Measurements from ENCODE around the gene SHTN1.

Gene SHTN1

DNA sequence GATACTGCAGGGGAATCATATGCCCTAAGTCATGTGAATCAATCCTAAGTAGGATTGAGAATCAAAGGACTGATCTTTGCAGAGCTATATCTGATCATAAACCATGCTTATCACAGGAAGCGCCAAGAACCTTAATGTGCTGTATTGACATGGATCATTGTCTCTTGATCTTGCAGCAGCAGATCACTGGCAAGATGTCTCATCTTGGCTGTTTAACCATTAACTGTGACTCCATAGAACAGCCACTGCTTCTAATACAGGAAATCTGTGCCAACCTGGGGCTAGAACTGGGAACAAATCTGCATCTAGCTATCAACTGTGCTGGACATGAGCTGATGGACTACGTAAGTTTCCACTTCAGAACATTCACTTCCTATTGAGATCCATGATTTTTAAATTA lies 134.0 kb downstream of the SHTN1 start:
- no peaks in the 10 kb centered on the region for H3K27me3 ChIP-seq (ENCODE audit: control insufficient read depth, insufficient read depth, low read length)
- no peak overlapping the region for H3K9ac ChIP-seq (ENCODE audit: low read length)
- no peak overlapping the region for H3K27ac ChIP-seq (ENCODE audit: low read depth, low read length)
- no peaks in the 10 kb centered on the region for H3K36me3 ChIP-seq (ENCODE audit: control insufficient read depth, insufficient read depth, low read length)
- peaks cover 26% of the 10 kb centered on the region for H3K4me1 ChIP-seq (ENCODE audit: control insufficient read depth, insufficient read depth, low read length)
- H3K9me3 ChIP-seq (ENCODE audit: control insufficient read depth, insufficient read depth, low read depth, low read length), result peaks cover 6% of the 10 kb centered on the region
- H3K4me3 ChIP-seq (ENCODE audit: low read depth, low read length), result no peak overlapping the region

DNA sequence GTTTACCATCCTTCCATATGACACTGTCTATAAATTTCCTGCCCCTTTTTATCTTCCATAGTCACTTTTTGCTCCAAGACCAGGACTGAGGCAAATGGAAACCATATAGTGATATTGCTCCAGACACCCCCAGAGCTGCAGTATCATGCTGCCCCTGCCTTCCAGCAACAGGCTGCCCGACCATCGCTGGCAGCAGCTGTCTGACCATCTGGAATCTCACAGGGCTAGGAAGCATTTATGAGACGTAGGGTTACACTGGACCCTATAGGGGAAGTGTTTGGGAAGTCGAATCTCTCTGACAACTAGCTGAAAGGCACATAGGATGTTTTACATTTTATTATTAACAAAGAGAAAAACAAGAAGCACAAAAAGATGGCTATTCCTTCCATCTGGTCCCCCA lies 136.3 kb downstream of the SHTN1 start:
- Histone ChIP-seq H3K36me3 (ENCODE audit: control insufficient read depth, insufficient read depth, low read length) (no peaks in the 10 kb centered on the region), H3K4me1 (ENCODE audit: control insufficient read depth, insufficient read depth, low read length) (peaks cover 17% of the 10 kb centered on the region), H3K4me3 (ENCODE audit: low read depth, low read length) (no peak overlapping the region), H3K9me3 (ENCODE audit: control insufficient read depth, insufficient read depth, low read depth, low read length) (peaks cover 6% of the 10 kb centered on the region), H3K27me3 (ENCODE audit: control insufficient read depth, insufficient read depth, low read length) (no peaks in the 10 kb centered on the region), H3K9ac (ENCODE audit: low read length) (no peak overlapping the region), H3K27ac (ENCODE audit: low read depth, low read length) (no peak overlapping the region)

DNA sequence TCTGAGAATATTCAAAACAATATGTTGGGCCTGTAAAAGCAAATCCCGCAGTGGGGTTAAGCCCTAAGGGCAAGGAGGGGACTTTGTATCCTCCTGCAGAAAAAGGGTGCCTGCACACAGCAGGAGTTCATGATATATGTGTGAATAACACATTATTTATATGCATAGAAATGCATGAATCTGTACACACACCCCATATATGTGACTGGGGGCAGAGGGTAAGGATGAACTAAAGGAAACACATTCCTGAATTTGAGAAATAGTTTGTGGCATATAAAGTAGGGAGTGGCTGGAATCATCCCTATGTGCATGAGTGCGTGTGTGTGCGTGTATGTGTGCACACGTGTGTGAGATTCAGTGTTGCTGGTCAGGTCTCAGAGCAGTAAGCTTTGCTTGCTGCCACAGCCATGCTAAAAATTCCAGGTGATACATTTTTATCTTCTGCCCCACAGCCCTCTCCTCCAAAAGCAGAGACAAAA lies 136.8 kb downstream of the SHTN1 start:
- Histone ChIP-seq H3K27me3 (ENCODE audit: control insufficient read depth, insufficient read depth, low read length) (no peaks in the 10 kb centered on the region), H3K9me3 (ENCODE audit: control insufficient read depth, insufficient read depth, low read depth, low read length) (peaks cover 6% of the 10 kb centered on the region), H3K27ac (ENCODE audit: low read depth, low read length) (no peak overlapping the region), H3K4me3 (ENCODE audit: low read depth, low read length) (no peak overlapping the region), H3K9ac (ENCODE audit: low read length) (no peak overlapping the region), H3K36me3 (ENCODE audit: control insufficient read depth, insufficient read depth, low read length) (no peaks in the 10 kb centered on the region), H3K4me1 (ENCODE audit: control insufficient read depth, insufficient read depth, low read length) (peaks cover 12% of the 10 kb centered on the region)

DNA sequence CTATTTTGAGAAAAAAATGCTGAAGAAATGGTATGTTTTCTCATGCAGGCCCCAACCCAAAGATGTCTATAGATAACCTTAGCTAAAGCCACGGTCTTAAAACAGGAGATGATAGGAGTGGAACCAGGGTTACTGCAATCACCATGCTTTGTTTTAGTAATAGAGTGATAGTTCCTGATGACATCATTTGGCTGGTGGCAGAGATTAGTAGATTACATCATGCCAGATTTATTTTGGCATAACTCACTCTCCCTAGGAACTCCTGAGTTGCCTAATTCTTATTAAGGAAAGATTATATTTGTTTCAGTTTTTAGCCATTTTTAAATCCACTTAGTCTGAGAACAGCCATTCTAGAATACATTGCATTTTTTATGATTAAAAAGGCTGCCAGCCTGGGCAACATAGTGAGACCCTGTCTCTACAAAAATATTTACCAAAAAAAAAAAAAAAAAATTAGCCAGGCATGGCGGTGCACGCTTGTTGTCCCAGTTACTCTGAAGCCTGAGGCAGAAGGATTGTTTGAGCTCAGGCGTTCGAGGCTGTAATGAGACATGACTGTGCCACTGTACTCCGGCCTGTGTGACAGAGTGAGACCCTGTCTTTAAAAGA lies 137.9 kb downstream of the SHTN1 start:
- Histone ChIP-seq H3K4me3 (ENCODE audit: low read depth, low read length) (no peak overlapping the region), H3K36me3 (ENCODE audit: control insufficient read depth, insufficient read depth, low read length) (no peaks in the 10 kb centered on the region), H3K27me3 (ENCODE audit: control insufficient read depth, insufficient read depth, low read length) (no peaks in the 10 kb centered on the region), H3K27ac (ENCODE audit: low read depth, low read length) (no peak overlapping the region), H3K4me1 (ENCODE audit: control insufficient read depth, insufficient read depth, low read length) (peaks cover 8% of the 10 kb centered on the region; the same call in 1 of the 2 replicates), H3K9ac (ENCODE audit: low read length) (no peak overlapping the region), H3K9me3 (ENCODE audit: control insufficient read depth, insufficient read depth, low read depth, low read length) (peaks cover 1% of the 10 kb centered on the region)

DNA sequence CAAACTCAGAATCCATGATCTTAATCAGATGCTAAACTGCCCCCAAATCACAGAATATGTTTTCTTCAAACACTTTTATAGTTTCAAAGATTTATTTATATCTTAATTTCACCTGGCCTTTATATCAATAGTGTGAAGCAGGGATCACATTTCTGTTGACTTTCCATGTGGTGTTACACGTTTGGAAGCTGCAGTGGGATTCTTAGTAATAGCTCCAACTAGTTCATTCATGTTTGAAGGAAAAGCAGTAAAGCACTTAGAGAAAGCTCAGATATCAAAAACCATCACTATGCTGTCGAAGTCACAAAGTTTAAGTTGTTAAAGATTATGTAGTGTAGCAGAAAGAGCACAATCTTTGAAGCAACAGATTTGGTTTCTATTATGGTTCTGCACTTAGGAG lies 138.9 kb downstream of the SHTN1 start:
- H3K27ac ChIP-seq (ENCODE audit: low read depth, low read length), result no peak overlapping the region
- no peaks in the 10 kb centered on the region for H3K27me3 ChIP-seq (ENCODE audit: control insufficient read depth, insufficient read depth, low read length)
- no peak overlapping the region for H3K9ac ChIP-seq (ENCODE audit: low read length)
- no peak overlapping the region for H3K4me3 ChIP-seq (ENCODE audit: low read depth, low read length)
- H3K4me1 ChIP-seq (ENCODE audit: control insufficient read depth, insufficient read depth, low read length), result peaks cover 8% of the 10 kb centered on the region; the same call in 1 of the 2 replicates
- no peaks in the 10 kb centered on the region for H3K36me3 ChIP-seq (ENCODE audit: control insufficient read depth, insufficient read depth, low read length)
- no peaks in the 10 kb centered on the region for H3K9me3 ChIP-seq (ENCODE audit: control insufficient read depth, insufficient read depth, low read depth, low read length)

DNA sequence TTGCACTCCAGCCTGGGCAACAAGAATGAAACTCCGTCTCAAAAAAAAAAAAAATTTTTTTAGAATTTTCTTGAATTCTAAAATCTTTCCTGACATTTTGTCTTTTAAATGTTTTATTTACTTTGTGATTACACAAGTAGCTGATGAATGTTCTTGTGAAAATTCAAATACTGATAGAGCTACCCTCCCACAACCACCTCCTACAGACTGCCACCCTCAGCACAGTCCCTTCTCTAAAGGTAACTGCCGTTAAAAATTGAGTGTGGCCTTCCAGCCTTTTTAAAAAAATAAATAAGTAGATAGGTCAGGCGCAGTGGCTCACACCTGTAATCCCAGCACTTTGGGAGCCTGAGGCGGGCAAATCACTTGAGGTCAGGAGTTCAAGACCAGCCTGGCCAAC lies 140.6 kb downstream of the SHTN1 start:
- Histone ChIP-seq H3K9me3 (ENCODE audit: control insufficient read depth, insufficient read depth, low read depth, low read length) (no peaks in the 10 kb centered on the region), H3K4me1 (ENCODE audit: control insufficient read depth, insufficient read depth, low read length) (peaks cover 3% of the 10 kb centered on the region; the same call in 1 of the 2 replicates), H3K4me3 (ENCODE audit: low read depth, low read length) (no peak overlapping the region), H3K27ac (ENCODE audit: low read depth, low read length) (no peak overlapping the region), H3K27me3 (ENCODE audit: control insufficient read depth, insufficient read depth, low read length) (no peaks in the 10 kb centered on the region), H3K36me3 (ENCODE audit: control insufficient read depth, insufficient read depth, low read length) (no peaks in the 10 kb centered on the region), H3K9ac (ENCODE audit: low read length) (no peak overlapping the region)

DNA sequence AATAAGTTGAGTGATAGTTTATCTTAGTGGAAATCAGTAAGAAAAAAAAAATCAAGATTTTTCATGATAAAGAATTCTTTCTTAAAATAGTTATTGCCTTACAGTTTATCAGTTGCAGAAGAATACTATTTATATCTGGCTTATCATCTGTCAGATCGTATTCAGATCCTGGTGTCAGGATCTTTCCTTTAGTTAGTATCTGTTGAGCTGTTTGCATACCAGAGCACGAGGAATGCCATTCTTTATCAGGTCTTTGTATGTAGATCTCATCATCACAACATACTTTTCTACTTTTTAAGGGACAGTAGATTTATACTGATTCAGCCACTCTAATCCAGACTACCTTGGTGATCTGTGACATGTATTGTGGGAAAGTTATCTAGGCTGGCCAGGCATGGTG lies 143.2 kb downstream of the SHTN1 start:
- Histone ChIP-seq H3K9ac (ENCODE audit: low read length) (no peak overlapping the region), H3K9me3 (ENCODE audit: control insufficient read depth, insufficient read depth, low read depth, low read length) (peaks cover 3% of the 10 kb centered on the region; the same call in 1 of the 2 replicates), H3K27me3 (ENCODE audit: control insufficient read depth, insufficient read depth, low read length) (no peaks in the 10 kb centered on the region), H3K27ac (ENCODE audit: low read depth, low read length) (no peak overlapping the region), H3K36me3 (ENCODE audit: control insufficient read depth, insufficient read depth, low read length) (no peaks in the 10 kb centered on the region), H3K4me1 (ENCODE audit: control insufficient read depth, insufficient read depth, low read length) (no peaks in the 10 kb centered on the region), H3K4me3 (ENCODE audit: low read depth, low read length) (no peak overlapping the region)

DNA sequence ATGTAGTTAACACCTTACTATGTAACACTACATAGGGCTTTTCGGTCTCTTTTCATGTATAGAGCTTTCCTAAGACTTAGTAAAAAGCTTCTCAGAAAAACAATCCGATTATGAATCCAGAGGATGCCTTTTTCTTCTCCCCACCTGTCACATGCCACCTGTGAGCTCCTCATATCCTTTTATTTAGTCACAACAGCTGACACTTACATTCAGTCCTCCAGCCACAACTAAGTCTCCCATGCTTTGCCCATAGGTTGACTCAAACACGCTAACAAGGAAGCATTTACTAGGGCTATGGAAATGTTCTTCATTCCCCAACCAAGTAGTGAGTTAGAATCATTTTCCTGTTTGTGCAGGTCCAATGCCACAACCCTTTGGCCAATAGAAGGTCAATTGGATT lies 147.8 kb downstream of the SHTN1 start:
- H3K9me3 ChIP-seq (ENCODE audit: control insufficient read depth, insufficient read depth, low read depth, low read length), result peaks cover 3% of the 10 kb centered on the region; the same call in 1 of the 2 replicates
- no peak overlapping the region for H3K27ac ChIP-seq (ENCODE audit: low read depth, low read length)
- no peak overlapping the region for H3K9ac ChIP-seq (ENCODE audit: low read length)
- no peaks in the 10 kb centered on the region for H3K36me3 ChIP-seq (ENCODE audit: control insufficient read depth, insufficient read depth, low read length)
- no peaks in the 10 kb centered on the region for H3K4me1 ChIP-seq (ENCODE audit: control insufficient read depth, insufficient read depth, low read length)
- H3K27me3 ChIP-seq (ENCODE audit: control insufficient read depth, insufficient read depth, low read length), result no peaks in the 10 kb centered on the region
- no peak overlapping the region for H3K4me3 ChIP-seq (ENCODE audit: low read depth, low read length)

DNA sequence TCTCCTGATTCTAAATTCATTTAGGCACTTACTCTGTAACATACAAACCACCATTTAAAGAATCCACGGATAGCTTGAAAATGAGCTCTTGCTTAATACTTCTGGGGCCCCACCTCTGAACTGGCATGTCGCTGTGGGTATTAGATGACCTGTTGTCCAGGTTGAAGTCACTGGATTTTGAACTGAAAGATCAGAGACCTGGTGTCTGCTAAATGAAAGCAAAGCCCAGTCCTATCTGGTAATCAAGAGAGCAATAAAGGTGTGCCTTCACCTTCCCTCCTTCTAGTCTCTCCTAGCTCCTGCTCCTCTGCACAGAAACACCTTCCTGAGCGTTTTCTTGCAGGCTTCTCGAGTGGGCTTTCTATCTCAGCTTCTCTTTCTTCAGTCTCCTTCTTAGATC lies 151.3 kb downstream of the SHTN1 start:
- H3K27ac ChIP-seq (ENCODE audit: low read depth, low read length), result no peak overlapping the region

DNA sequence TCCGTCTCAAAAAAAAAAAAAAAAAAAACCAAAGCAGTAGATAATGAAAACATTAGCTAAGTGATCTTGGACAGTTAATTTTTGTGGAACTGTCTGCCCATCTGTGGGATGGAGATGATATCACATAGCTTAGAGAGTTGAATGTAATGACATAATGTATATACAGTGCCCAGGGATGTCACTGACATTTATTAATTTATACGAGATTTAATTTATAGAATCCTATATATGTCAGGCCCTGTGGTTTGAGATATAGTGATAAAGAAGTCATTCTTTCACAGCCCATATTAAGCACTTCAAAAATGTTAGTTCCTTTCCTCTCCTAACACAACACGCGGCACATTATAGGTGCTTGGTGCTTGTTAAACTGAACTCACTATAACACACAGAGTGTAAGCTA lies 151.7 kb downstream of the SHTN1 start:
- Histone ChIP-seq H3K27me3 (ENCODE audit: control insufficient read depth, insufficient read depth, low read length) (no peaks in the 10 kb centered on the region), H3K36me3 (ENCODE audit: control insufficient read depth, insufficient read depth, low read length) (no peaks in the 10 kb centered on the region), H3K4me1 (ENCODE audit: control insufficient read depth, insufficient read depth, low read length) (peaks cover 13% of the 10 kb centered on the region), H3K9me3 (ENCODE audit: control insufficient read depth, insufficient read depth, low read depth, low read length) (peaks cover 3% of the 10 kb centered on the region; the same call in 1 of the 2 replicates), H3K4me3 (ENCODE audit: low read depth, low read length) (no peak overlapping the region), H3K9ac (ENCODE audit: low read length) (no peak overlapping the region), H3K27ac (ENCODE audit: low read depth, low read length) (no peak overlapping the region)

More for the DNA sequence above, 151.3 kb downstream of the SHTN1 start:
- peaks cover 3% of the 10 kb centered on the region; the same call in 1 of the 2 replicates for H3K9me3 ChIP-seq (ENCODE audit: control insufficient read depth, insufficient read depth, low read depth, low read length)
- no peaks in the 10 kb centered on the region for H3K36me3 ChIP-seq (ENCODE audit: control insufficient read depth, insufficient read depth, low read length)
- no peak overlapping the region for H3K4me3 ChIP-seq (ENCODE audit: low read depth, low read length)
- no peak overlapping the region for H3K9ac ChIP-seq (ENCODE audit: low read length)
- peaks cover 9% of the 10 kb centered on the region for H3K4me1 ChIP-seq (ENCODE audit: control insufficient read depth, insufficient read depth, low read length)
- H3K27me3 ChIP-seq (ENCODE audit: control insufficient read depth, insufficient read depth, low read length), result no peaks in the 10 kb centered on the region

DNA sequence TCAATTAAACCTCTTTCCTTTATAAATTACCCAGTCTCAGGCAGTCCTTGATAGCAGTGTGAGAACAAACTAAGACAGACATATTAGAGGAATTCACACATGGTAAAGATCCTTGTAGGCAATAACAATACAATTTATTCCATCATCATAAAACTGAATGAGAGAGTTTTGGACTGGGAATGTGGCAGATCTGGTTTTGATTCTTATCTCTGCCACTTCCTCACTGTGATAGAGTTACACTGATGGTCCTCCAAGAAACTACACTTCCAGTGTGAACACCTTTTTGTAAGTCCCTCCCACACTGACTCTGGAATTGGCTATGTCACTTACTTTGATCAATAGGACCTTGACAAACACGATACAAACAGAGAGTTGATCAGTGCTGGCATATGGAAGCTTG lies 152.7 kb downstream of the SHTN1 start:
- no peaks in the 10 kb centered on the region for H3K9me3 ChIP-seq (ENCODE audit: control insufficient read depth, insufficient read depth, low read depth, low read length)
- peaks cover 18% of the 10 kb centered on the region for H3K4me1 ChIP-seq (ENCODE audit: control insufficient read depth, insufficient read depth, low read length)
- H3K27ac ChIP-seq (ENCODE audit: low read depth, low read length), result no peak overlapping the region
- H3K36me3 ChIP-seq (ENCODE audit: control insufficient read depth, insufficient read depth, low read length), result no peaks in the 10 kb centered on the region
- H3K4me3 ChIP-seq (ENCODE audit: low read depth, low read length), result no peak overlapping the region
- no peaks in the 10 kb centered on the region for H3K27me3 ChIP-seq (ENCODE audit: control insufficient read depth, insufficient read depth, low read length)
- H3K9ac ChIP-seq (ENCODE audit: low read length), result no peak overlapping the region

Measured in HUES6 (cell line).